HG02840 (cell line): ENCODE results near the gene KCNG3.

Experiments
- ATAC-seq: cut with Tn5 transposase; IDR thresholded peaks from one replicate; pipeline ENCODE4 v1.9.1; 2021; ENCODE audit warnings: mild to moderate bottlenecking, moderate library complexity, moderate number of reproducible peaks; ENCODE audit not compliant: unreplicated experiment, low FRiP score

Gene KCNG3

GRCh38 chr2:42488297-42488696 is 5.5 kb downstream of the KCNG3 start:
- ATAC-seq = no peak

GRCh38 chr2:42486145-42486906 is 7.5 kb downstream of the KCNG3 start:
- no peak for ATAC-seq

GRCh38 chr2:42480402-42480801 is 13.4 kb downstream of the KCNG3 start:
- no peak for ATAC-seq

GRCh38 chr2:42474765-42475454 is 18.9 kb downstream of the KCNG3 start:
- ATAC-seq = no peak

- no peak for ATAC-seq
Observed at GRCh38 chr2:42470706-42471105, 23.1 kb downstream of the KCNG3 start.

- ATAC-seq = no peak
Observed at GRCh38 chr2:42464631-42465030, 29.2 kb downstream of the KCNG3 start.

- no peak for ATAC-seq
Observed at GRCh38 chr2:42463570-42463969, 30.2 kb downstream of the KCNG3 start.

- ATAC-seq = no peak
Observed at GRCh38 chr2:42459296-42459695, 34.5 kb downstream of the KCNG3 start.

- ATAC-seq = no peak
Observed at GRCh38 chr2:42458396-42458795, 35.4 kb downstream of the KCNG3 start.

GRCh38 chr2:42457011-42457410 is 36.8 kb downstream of the KCNG3 start:
- no peak for ATAC-seq

GRCh38 chr2:42456126-42456839 is 37.5 kb downstream of the KCNG3 start:
- ATAC-seq = no peak

- no peak for ATAC-seq
Observed at GRCh38 chr2:42452545-42452944, 41.2 kb downstream of the KCNG3 start.

- ATAC-seq = no peak
Observed at GRCh38 chr2:42450136-42450535, 43.6 kb downstream of the KCNG3 start.

GRCh38 chr2:42449163-42450087 is 44.4 kb downstream of the KCNG3 start:
- no peak for ATAC-seq

- no peak for ATAC-seq
Observed at GRCh38 chr2:42448163-42448562, 45.6 kb downstream of the KCNG3 start.

GRCh38 chr2:42446503-42447271 is 47.1 kb downstream of the KCNG3 start:
- no peak for ATAC-seq

- ATAC-seq = no peak
Observed at GRCh38 chr2:42443718-42444399, 49.9 kb downstream of the KCNG3 start.

- no peak for ATAC-seq
Observed at GRCh38 chr2:42442774-42443173, 51.0 kb downstream of the KCNG3 start.

GRCh38 chr2:42438685-42439084 is 55.1 kb downstream of the KCNG3 start:
- no peak for ATAC-seq
